GM19240 (cell line): ENCODE measurements around the gene CTXN2.
A peak's percentile ranks its signal among the peaks of the same experiment; 100 is the strongest.

Experiments used
- DNase-seq: peaks from one replicate; pipeline ENCODE4 v3.0.0; 2011; ENCODE audit warnings: low spot score; ENCODE audit not compliant: insufficient read length

The CTXN2 gene

GRCh38 chr15:48221885-48222284 is 30.4 kb downstream of the CTXN2 start:
- DNase-seq = no peak

GRCh38 chr15:48222627-48223026 is 31.2 kb downstream of the CTXN2 start:
- DNase-seq = no peak

GRCh38 chr15:48225771-48226170 is 34.3 kb downstream of the CTXN2 start:
- DNase-seq = no peak

GRCh38 chr15:48230498-48230897 is 39.0 kb downstream of the CTXN2 start:
- DNase-seq = no peak

- no peak for DNase-seq
Measured at GRCh38 chr15:48233246-48233645, 41.8 kb downstream of the CTXN2 start.

- no peak for DNase-seq
Measured at GRCh38 chr15:48239334-48239733, 47.9 kb downstream of the CTXN2 start.

GRCh38 chr15:48242015-48242414 is 50.5 kb downstream of the CTXN2 start:
- DNase-seq = no peak

GRCh38 chr15:48242535-48242934 is 51.1 kb downstream of the CTXN2 start:
- no peak for DNase-seq

GRCh38 chr15:48244921-48245320 is 53.5 kb downstream of the CTXN2 start:
- DNase-seq = no peak

GRCh38 chr15:48248414-48248813 is 56.9 kb downstream of the CTXN2 start:
- no peak for DNase-seq

- peak; percentile 14 for DNase-seq
Measured at GRCh38 chr15:48250640-48251076, 59.2 kb downstream of the CTXN2 start.

- no peak for DNase-seq
Measured at GRCh38 chr15:48253172-48253571, 61.7 kb downstream of the CTXN2 start.
